Measurements from ENCODE around the gene XPR1.

DNA sequence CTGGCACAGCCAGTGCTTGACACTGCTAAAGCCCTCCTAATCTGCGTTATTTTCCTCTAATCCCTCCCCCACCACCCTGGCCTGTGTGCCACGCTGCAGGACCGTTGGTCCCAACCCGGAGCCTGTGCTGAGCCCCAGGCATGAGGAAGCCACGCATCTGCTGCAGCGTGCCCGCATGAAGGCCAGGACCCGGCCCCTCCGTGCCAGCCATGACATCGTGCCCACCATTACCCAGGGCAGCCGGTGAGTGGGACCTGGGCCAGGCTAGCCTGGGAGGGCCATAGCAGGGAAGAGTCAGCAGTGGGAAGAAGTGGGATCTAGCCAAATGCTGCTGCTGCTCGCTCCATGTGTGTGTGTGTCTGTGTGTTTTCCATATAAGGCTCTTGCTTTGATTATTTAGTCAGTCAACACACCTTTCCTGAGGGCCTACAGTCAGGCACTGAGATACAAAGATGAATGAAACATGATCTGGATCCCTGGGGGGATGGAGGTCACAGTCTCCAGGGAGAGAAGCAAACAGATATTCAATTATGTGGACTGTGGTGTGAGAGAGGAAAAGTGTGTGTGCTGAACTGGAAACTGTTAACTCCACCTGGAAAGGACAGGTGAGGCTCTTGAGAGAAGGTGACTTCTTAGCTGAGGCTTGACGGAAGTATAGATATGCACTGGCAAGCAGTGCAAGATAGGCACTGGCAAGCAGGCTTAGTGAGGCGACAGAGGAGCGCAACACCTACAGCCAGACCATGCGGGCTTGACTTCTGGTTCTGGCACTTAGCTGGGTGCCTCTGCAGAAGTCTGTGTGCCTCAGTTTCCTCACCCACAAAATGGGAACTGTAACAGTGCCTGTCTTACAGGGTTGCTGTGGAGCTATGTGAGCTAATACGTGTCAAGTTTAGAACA is 296.8 kb downstream of the XPR1 start:
- no peak for TF ChIP-seq PAX5 (IDR thresholded peaks at IDR 0.05; ENCODE audit: insufficient read depth, low read length, severe bottlenecking)
- TF ChIP-seq POLR2A (IDR thresholded peaks at IDR 0.05; ENCODE audit: low read depth, low read length), result no peak
- TF ChIP-seq POLR2AphosphoS5 (IDR thresholded peaks at IDR 0.05; ENCODE audit: low read depth, low read length), result no peak
- no peak for TF ChIP-seq TAF1 (IDR thresholded peaks at IDR 0.05; ENCODE audit: low read depth, low read length)
- TF ChIP-seq SPI1 (IDR thresholded peaks at IDR 0.05; ENCODE audit: low read depth, low read length), result no peak
- no peak for TF ChIP-seq POU2F2 (IDR thresholded peaks at IDR 0.05; ENCODE audit: low read depth, low read length)
